GM19455 (cell line): ENCODE data around the gene ARID2.
A peak's percentile ranks its signal among the peaks of the same experiment; 100 is the strongest.

Experiments used
- ATAC-seq: cut with Tn5 transposase; IDR thresholded peaks from one replicate; pipeline ENCODE4 v1.9.1; 2021; ENCODE audit not compliant: unreplicated experiment

ARID2 gene

GRCh38 chr12:45721369-45721768 lies 8.1 kb upstream of the ARID2 start:
- ATAC-seq: no peak

- no peak for ATAC-seq
Observed at GRCh38 chr12:45721954-45722353, 7.6 kb upstream of the ARID2 start.

- no peak for ATAC-seq
Observed at GRCh38 chr12:45725631-45726602, 3.6 kb upstream of the ARID2 start.

- ATAC-seq: no peak
Observed at GRCh38 chr12:45726603-45727300, 2.8 kb upstream of the ARID2 start.

- peak; percentile 60 for ATAC-seq
Observed at GRCh38 chr12:45727301-45727979, 2.1 kb upstream of the ARID2 start.

- ATAC-seq: peak; percentile 0
Observed at GRCh38 chr12:45727980-45728629, 1.4 kb upstream of the ARID2 start.

GRCh38 chr12:45728630-45729232 lies 775 bp upstream of the ARID2 start:
- peak; percentile 54 for ATAC-seq

- ATAC-seq: no peak
Observed at GRCh38 chr12:45730084-45730347, 510 bp downstream of the ARID2 start.

GRCh38 chr12:45730348-45731189 lies 1.1 kb downstream of the ARID2 start:
- ATAC-seq: no peak

- ATAC-seq: no peak
Observed at GRCh38 chr12:45731190-45731775, 1.8 kb downstream of the ARID2 start.

- ATAC-seq: no peak
Observed at GRCh38 chr12:45732250-45732649, 2.7 kb downstream of the ARID2 start.

GRCh38 chr12:45732936-45733335 lies 3.4 kb downstream of the ARID2 start:
- ATAC-seq: no peak

GRCh38 chr12:45737638-45738037 lies 8.1 kb downstream of the ARID2 start:
- ATAC-seq: no peak

- ATAC-seq: no peak
Observed at GRCh38 chr12:45742590-45742989, 13.1 kb downstream of the ARID2 start.

GRCh38 chr12:45743247-45743646 lies 13.7 kb downstream of the ARID2 start:
- ATAC-seq: no peak

GRCh38 chr12:45745861-45746277 lies 16.4 kb downstream of the ARID2 start:
- ATAC-seq: no peak

- no peak for ATAC-seq
Observed at GRCh38 chr12:45756666-45757065, 27.2 kb downstream of the ARID2 start.

- ATAC-seq: no peak
Observed at GRCh38 chr12:45757172-45757571, 27.7 kb downstream of the ARID2 start.

- ATAC-seq: no peak
Observed at GRCh38 chr12:45760333-45760732, 30.8 kb downstream of the ARID2 start.
